Sigmoid colon (tissue), 3 donors: ENCODE measurements around the gene FRMD1.

Source experiments
- POLR2A ChIP-seq, 2 donors: fragments of 450-650 bp; IDR thresholded peaks; one replicate each; pipeline ENCODE4 v1.6.1; 2016; ENCODE audit warnings: antibody characterized with exemption in 2 of 2, mild to moderate bottlenecking in 2 of 2, moderate library complexity in 2 of 2
- TF ChIP-seq, protein P1 (sequence below), 4 experiments: fragments of 450-650 bp in 3 of 4; fragments of 200-600 bp in 1 of 4; IDR thresholded peaks; one replicate each; pipeline ENCODE4 v1.5.1; 2016 to 2019; ENCODE audit warnings: antibody characterized with exemption in 4 of 4, mild to moderate bottlenecking in 3 of 4, moderate library complexity in 2 of 4

DNA sequence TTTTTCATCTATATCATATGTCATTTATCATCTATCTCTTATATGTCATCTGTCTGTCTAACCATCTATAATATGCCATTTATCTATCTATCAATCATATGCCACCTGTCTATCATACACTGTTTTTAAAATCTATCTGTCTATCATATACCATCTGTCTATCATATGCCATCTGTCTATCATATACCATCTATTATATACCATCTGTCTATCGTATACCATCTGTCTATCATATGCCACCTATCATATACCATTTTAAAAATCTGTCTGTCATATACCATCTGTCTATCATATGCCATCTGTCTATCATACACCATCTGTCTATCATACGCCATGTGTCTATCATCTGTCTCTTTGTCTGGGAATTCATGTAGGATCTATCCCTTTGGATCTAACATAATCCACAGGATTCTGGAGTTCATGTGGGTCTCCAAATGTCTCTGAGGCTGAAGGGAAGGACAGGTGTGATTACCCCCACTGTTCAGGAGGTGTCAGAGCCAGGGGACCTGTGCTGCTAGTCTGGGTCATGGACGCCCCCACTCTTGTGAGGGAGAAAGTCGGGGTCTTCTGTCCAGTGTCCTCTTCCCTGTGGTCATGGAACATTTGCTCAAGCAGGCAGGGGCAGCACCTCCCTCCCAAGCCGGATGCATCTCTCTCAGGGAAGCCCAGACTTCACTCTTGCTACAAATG, 36.9 kb upstream of the FRMD1 start:
- TF ChIP-seq, protein P1, sequence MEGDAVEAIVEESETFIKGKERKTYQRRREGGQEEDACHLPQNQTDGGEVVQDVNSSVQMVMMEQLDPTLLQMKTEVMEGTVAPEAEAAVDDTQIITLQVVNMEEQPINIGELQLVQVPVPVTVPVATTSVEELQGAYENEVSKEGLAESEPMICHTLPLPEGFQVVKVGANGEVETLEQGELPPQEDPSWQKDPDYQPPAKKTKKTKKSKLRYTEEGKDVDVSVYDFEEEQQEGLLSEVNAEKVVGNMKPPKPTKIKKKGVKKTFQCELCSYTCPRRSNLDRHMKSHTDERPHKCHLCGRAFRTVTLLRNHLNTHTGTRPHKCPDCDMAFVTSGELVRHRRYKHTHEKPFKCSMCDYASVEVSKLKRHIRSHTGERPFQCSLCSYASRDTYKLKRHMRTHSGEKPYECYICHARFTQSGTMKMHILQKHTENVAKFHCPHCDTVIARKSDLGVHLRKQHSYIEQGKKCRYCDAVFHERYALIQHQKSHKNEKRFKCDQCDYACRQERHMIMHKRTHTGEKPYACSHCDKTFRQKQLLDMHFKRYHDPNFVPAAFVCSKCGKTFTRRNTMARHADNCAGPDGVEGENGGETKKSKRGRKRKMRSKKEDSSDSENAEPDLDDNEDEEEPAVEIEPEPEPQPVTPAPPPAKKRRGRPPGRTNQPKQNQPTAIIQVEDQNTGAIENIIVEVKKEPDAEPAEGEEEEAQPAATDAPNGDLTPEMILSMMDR (IDR thresholded peaks at IDR 0.05) = no peak
- TF ChIP-seq POLR2A (IDR thresholded peaks at IDR 0.05) = no peak
